ENCODE data around the gene TRAK1. TPM values are rescaled to one million over a fixed set of nuclear protein-coding genes. Genes with fewer than 3 reads are reported as not detected.

TRAK1 gene
- total and polyA plus RNA-seq, 2 of the 4 experiments (the other 2 are of a cell fraction), result 25.6 to 28.1 TPM

GRCh38 chr3:42148086-42148848 lies 57.1 kb downstream of the TRAK1 start:
- no peak overlapping the region for H2AFZ ChIP-seq (replicated peaks; ENCODE audit: low read length, poor library complexity)
- H3K27me3 ChIP-seq (ENCODE audit: control insufficient read depth, insufficient read depth, low read length), result no peaks in the 10 kb centered on the region
- WGBS, 2 experiments (ENCODE audit: extremely low coverage in 2 of 2, insufficient read length in 1 of 2), result no CpG with 5 or more reads among the region's 5 CpGs
- no peak overlapping the region for H2BK20ac ChIP-seq (ENCODE audit: low read depth, low read length)
- H3K4me3 ChIP-seq (ENCODE audit: insufficient read depth, low read depth, low read length), result no peak overlapping the region
- DNase-seq, result no peak
- no peak overlapping the region for H2BK5ac ChIP-seq (ENCODE audit: low read depth, low read length, poor library complexity, severe bottlenecking)
- H3K27ac ChIP-seq (ENCODE audit: insufficient read depth, low read length), result no peak overlapping the region
- in situ Hi-C loops (cut with MboI; ENCODE audit: low sequenced_read_pairs) (no loop called here), dilution Hi-C loops (cut with HindIII; ENCODE audit: low sequenced_read_pairs, unreplicated experiment) (no loop called here), intact Hi-C loops (cut with micrococcal nuclease) (no loop called here)
- no peak overlapping the region for H3K23ac ChIP-seq (ENCODE audit: low read depth, low read length)
- TF ChIP-seq CTCF (conservative IDR thresholded peaks at IDR 0.05; ENCODE audit: low read depth, low read length), result no peak
- TF ChIP-seq FOS (IDR thresholded peaks at IDR 0.05; ENCODE audit: low read depth, low read length), result no peak
- no peak for TF ChIP-seq MAZ (IDR thresholded peaks at IDR 0.05; ENCODE audit: borderline replicate concordance, low read depth, low read length)
- no peak for TF ChIP-seq RAD21 (IDR thresholded peaks at IDR 0.05; ENCODE audit: low read length)
- no peak for TF ChIP-seq POLR2A (IDR thresholded peaks at IDR 0.05; ENCODE audit: low read depth, low read length)
- TF ChIP-seq USF2 (IDR thresholded peaks at IDR 0.05; ENCODE audit: low read depth, low read length), result no peak
- no peak for TF ChIP-seq ELK1 (IDR thresholded peaks at IDR 0.05; ENCODE audit: borderline replicate concordance, low read depth, low read length)
- no peak for TF ChIP-seq RCOR1 (IDR thresholded peaks at IDR 0.05; ENCODE audit: insufficient replicate concordance, low read length)
- TF ChIP-seq CEBPB (IDR thresholded peaks at IDR 0.05; ENCODE audit: low read depth, low read length), result no peak
- TF ChIP-seq RFX5 (IDR thresholded peaks at IDR 0.05; ENCODE audit: low read depth, low read length), result no peak
- TF ChIP-seq MXI1 (IDR thresholded peaks at IDR 0.05; ENCODE audit: borderline replicate concordance, low read depth, low read length), result no peak
- no peak for TF ChIP-seq SMC3 (IDR thresholded peaks at IDR 0.05; ENCODE audit: low read depth, low read length)
- no peak for TF ChIP-seq MAFK (IDR thresholded peaks at IDR 0.05; ENCODE audit: low read depth, low read length)
- TF ChIP-seq CHD1 (IDR thresholded peaks at IDR 0.05; ENCODE audit: low read depth, low read length), result no peak
- no peak for TF ChIP-seq NFE2L2 (IDR thresholded peaks at IDR 0.05; ENCODE audit: low read depth, low read length)
- no peak for TF ChIP-seq BHLHE40 (IDR thresholded peaks at IDR 0.05; ENCODE audit: low read depth, low read length)
- no peak overlapping the region for H2BK15ac ChIP-seq (ENCODE audit: low read depth, low read length)
- no peak overlapping the region for H3K4me2 ChIP-seq (ENCODE audit: low read depth, low read length)
- H3K79me1 ChIP-seq (ENCODE audit: low read depth in 1 of 2, low read length in 2 of 2), result peaks cover 12 to 32% of the 10 kb centered on the region in 2 experiments
- no peak overlapping the region for H2AK5ac ChIP-seq (ENCODE audit: low read depth, low read length)
- no peak overlapping the region for H3K9ac ChIP-seq (ENCODE audit: low read depth, low read length)
- no peak overlapping the region for H3K18ac ChIP-seq (ENCODE audit: low read depth, low read length)
- H3K36me3 ChIP-seq (ENCODE audit: control insufficient read depth, insufficient read depth, low read length), result no peaks in the 10 kb centered on the region
- ChIA-PET POLR2A (ENCODE audit: unreplicated experiment) (no interaction called here), CTCF (no interaction called here)
- H4K91ac ChIP-seq (ENCODE audit: insufficient read depth, low read depth, low read length), result no peak overlapping the region
- no peak overlapping the region for H3K4ac ChIP-seq (ENCODE audit: low read depth, low read length)
- no TSS peak for BruUV-seq (replicated peaks)
- peaks cover 23% of the 10 kb centered on the region; the same call in 1 of the 2 replicates for H4K20me1 ChIP-seq (ENCODE audit: insufficient read depth, low read length)
- no peak overlapping the region for H2AK9ac ChIP-seq (replicated peaks; ENCODE audit: low read depth, low read length, poor library complexity)
- H3K9me3 ChIP-seq (ENCODE audit: control insufficient read depth, insufficient read depth, low read length), result no peaks in the 10 kb centered on the region
- H3K4me1 ChIP-seq (ENCODE audit: control insufficient read depth, insufficient read depth, low read length), result no peaks in the 10 kb centered on the region
- no peak overlapping the region for H2BK120ac ChIP-seq (ENCODE audit: low read depth, low read length)
- H4K8ac ChIP-seq (ENCODE audit: low read depth in 2 of 2, low read length in 2 of 2), result no peak overlapping the region
- no peak for ATAC-seq (ENCODE audit: low read depth)
- no peak overlapping the region for H3K56ac ChIP-seq (ENCODE audit: extremely low read depth, insufficient read depth, low read length)
- no peaks in the 10 kb centered on the region; the same call in 1 of the 2 replicates for H3K9me1 ChIP-seq (ENCODE audit: insufficient read depth, low read length)
- H3K14ac ChIP-seq (replicated peaks; ENCODE audit: low read depth, low read length), result no peak overlapping the region
- H4K5ac ChIP-seq (ENCODE audit: low read depth, low read length), result no peak overlapping the region
